Heart left ventricle (tissue), 16 donors: ENCODE measurements around the gene SIGLEC9. TPM values are rescaled to one million over a fixed set of nuclear protein-coding genes. Genes with fewer than 3 reads are reported as not detected.

Source experiments
- ATAC-seq, 4 donors: fragments of 200-7000 bp; cut with Tn5 transposase; one replicate each; pipeline ENCODE4 v1.9.1; 2020 to 2022; ENCODE audit warnings: moderate library complexity in 4 of 4, mild to moderate bottlenecking in 3 of 4, moderate number of reproducible peaks in 1 of 4
- DNase-seq, 5 donors: peaks; one replicate each; pipeline ENCODE4 v3.0.0-alpha.2; 2020
- H3K27ac ChIP-seq, 12 donors: fragments of 200-600 bp; sonication (generic) in 4 of 12; one replicate each; pipeline versions ENCODE4 v1.5.0 to v1.8.0; 2016 to 2022; ENCODE audit warnings: mild to moderate bottlenecking in 2 of 12
- H3K27me3 ChIP-seq, 9 donors: fragments of 200-600 bp; sonication (generic) in 2 of 9; one replicate each; pipeline versions ENCODE4 v1.5.1 to v1.8.0; 2016 to 2022; ENCODE audit warnings: mild to moderate bottlenecking in 3 of 9
- H3K36me3 ChIP-seq, 9 donors: fragments of 200-600 bp; sonication (generic) in 2 of 9; one replicate each; pipeline versions ENCODE4 v1.5.0 to v1.8.0; 2018 to 2022; ENCODE audit warnings: mild to moderate bottlenecking in 2 of 9
- H3K4me1 ChIP-seq, 12 donors: fragments of 200-600 bp; sonication (generic) in 4 of 12; one replicate each; pipeline versions ENCODE4 v1.5.0 to v1.8.0; 2016 to 2022; ENCODE audit warnings: mild to moderate bottlenecking in 3 of 12
- H3K4me3 ChIP-seq, 12 donors: fragments of 200-600 bp; sonication (generic) in 4 of 12; one replicate each; pipeline versions ENCODE4 v1.5.0 to v1.8.0; 2017 to 2022; ENCODE audit warnings: mild to moderate bottlenecking in 9 of 12, moderate library complexity in 4 of 12
- H3K9me3 ChIP-seq, 12 donors: fragments of 200-600 bp; sonication (generic) in 4 of 12; one replicate each; pipeline versions ENCODE4 v1.5.0 to v1.8.0; 2016 to 2022; ENCODE audit warnings: mild to moderate bottlenecking in 1 of 12
- POLR2A ChIP-seq, 2 donors: fragments of 450-650 bp; IDR thresholded peaks; one replicate each; pipeline ENCODE4 v1.6.1; 2017; ENCODE audit warnings: antibody characterized with exemption in 2 of 2, mild to moderate bottlenecking in 2 of 2, moderate library complexity in 2 of 2
- WGBS, 4 donors: extraction: QIAGEN DNeasy Blood & Tissue Kit in 2 of 4; methylation state at CpG; one replicate each; pipeline versions ENCODE4 v1.1.5 to v1.1.7; 2013 to 2018; 5-methylcytosine and 5-hydroxymethylcytosine counted together
- intact Hi-C, 10 donors: fragments of 100-400 bp; cut with DNase I; formaldehyde crosslinking; loops; one replicate each; pipeline versions ENCODE4 v1.11.1 to v1.14.2; 2022
- polyA plus RNA-seq, 2 donors: library from polyadenylated mRNA; stranded (reverse); fragments of 200-250 nt; gene quantifications; one replicate each; pipeline ENCODE4 v1.2.3, GENCODE V29; 2013
- total RNA-seq, 9 donors: library from RNA; depleted of rRNA in 2 of 9; stranded (reverse); fragments of >200 nt in 2 of 9; fragmentation: NEBNext Ultra II Directional in 3 of 9; extraction: Animal tissue kit (Norgen Biotek cat#: 25700) in 3 of 9; gene quantifications; one replicate each; pipeline versions ENCODE4 v1.1.0 to v1.2.4, GENCODE V29; 2016 to 2023
- TF ChIP-seq, protein P1 (sequence below), 12 donors: fragments of 200-600 bp; sonication (generic) in 4 of 12; IDR thresholded peaks; one replicate each; pipeline versions ENCODE4 v1.5.0 to v1.8.0; 2018 to 2022; ENCODE audit warnings: antibody characterized with exemption in 12 of 12, mild to moderate bottlenecking in 5 of 12
- donor health status: ischemic (EF 13 %, LVEDD 7.1; RV severe dilation, severe dysfunction).
- donor health status: healthy with polysubstance abuse.
- donor health status: DM: no; HTN: yes; CAD: no.
- donor health status: DM: no; HTN: no; CAD: no.
- donor health status: ischemic (EF 25% LVEDD 6.9; RV normal size, moderate dysfunction).
- donor health status: ischemic (EF 25% LVEDD 5.7; RV mildly dilated, moderate dysfunction).
- donor health status: healthy.
- donor health status: DM: yes; HTN: yes; CAD: no.
- donor health status: ischemic (EF 35%, LVEDD 5.7; RV mildly dilated, moderate dysfunction).
- donor health status: nonischemic (EF 11% LVEDD 7.7; RV severe dilation, severe dysfunction).
- donor health status: DM: yes; HTN: yes; CAD: no.
- donor health status: PGD.
- donor health status: ischemic (EF 29% LVEDD 5.4; RV normal size, mild dysfunction).
- donor health status: nonischemic (EF 23%, LVEDD 6.1; RV moderate dilation, normal function).

The SIGLEC9 gene
- total and polyA plus RNA-seq, 11 donors: 0.27 to 18.5 (median 1.7) TPM

DNA sequence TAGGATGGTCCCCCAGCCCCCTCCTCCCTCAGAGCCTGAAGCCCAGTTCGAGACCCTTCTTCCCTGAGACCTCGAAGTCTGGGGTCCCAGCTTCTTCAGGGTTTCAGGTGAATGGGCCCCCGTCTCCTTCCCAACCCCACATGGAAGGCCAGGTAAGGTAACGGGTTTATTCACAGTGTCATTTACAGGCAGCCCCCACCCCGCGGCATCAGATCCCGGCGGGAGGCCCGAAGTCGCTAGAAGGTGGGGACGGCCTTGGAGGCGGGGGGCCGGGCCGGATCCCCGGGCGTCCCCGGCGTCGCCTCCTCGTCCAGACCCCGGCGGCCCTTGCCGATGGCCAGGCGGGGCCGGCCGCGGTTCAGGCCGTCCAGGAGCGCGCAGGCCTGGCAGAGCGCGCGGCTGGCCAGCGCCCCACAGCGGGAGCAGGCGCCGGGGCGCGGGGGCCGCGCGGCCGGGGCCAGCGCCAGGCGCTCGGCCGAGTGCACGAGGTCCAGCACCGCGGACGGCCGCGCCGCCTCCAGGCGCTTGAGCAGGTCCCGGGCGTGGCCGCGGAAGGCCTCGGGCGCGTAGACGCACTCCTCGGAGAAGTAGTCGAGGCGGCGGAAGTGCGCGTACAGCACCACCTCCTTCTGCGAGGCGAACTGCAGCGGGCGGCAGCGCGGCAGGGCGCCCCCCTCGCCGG lies 26.2 kb upstream of the SIGLEC9 start:
- Histone ChIP-seq H3K27me3 (no peaks in the 10 kb centered on the region), H3K9me3 (no peaks in the 10 kb centered on the region), H3K36me3 (peaks cover 0 to 34% (median 18%) of the 10 kb centered on the region in 9 donors), H3K4me3 (peak overlapping the region in 9 of 12 donors; percentile 11 to 41 (median 31)), H3K4me1 (peaks cover 0 to 27% (median 3%) of the 10 kb centered on the region in 12 donors), H3K27ac (peak overlapping the region in 3 of 12 donors; percentile 29 to 72 (median 42))
- DNase-seq (peak; percentile 35 to 82 (median 62)), ATAC-seq (peak in 3 of 4 donors; percentile 43 to 62 (median 51))
- no peak for TF ChIP-seq POLR2A (IDR thresholded peaks at IDR 0.05)
- TF ChIP-seq, protein P1, sequence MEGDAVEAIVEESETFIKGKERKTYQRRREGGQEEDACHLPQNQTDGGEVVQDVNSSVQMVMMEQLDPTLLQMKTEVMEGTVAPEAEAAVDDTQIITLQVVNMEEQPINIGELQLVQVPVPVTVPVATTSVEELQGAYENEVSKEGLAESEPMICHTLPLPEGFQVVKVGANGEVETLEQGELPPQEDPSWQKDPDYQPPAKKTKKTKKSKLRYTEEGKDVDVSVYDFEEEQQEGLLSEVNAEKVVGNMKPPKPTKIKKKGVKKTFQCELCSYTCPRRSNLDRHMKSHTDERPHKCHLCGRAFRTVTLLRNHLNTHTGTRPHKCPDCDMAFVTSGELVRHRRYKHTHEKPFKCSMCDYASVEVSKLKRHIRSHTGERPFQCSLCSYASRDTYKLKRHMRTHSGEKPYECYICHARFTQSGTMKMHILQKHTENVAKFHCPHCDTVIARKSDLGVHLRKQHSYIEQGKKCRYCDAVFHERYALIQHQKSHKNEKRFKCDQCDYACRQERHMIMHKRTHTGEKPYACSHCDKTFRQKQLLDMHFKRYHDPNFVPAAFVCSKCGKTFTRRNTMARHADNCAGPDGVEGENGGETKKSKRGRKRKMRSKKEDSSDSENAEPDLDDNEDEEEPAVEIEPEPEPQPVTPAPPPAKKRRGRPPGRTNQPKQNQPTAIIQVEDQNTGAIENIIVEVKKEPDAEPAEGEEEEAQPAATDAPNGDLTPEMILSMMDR (IDR thresholded peaks at IDR 0.05): peak in 4 of 12 donors; percentile 16 to 28 (median 24)
- 44 to 63% (median 55%) methylated on average over 22 to 78 of the region's 78 CpGs for WGBS, 4 donors
- intact Hi-C loops: loop anchor here in 6 of 10 donors (5.0 to 10.0 kb wide), 3 partner anchors 81 to 166 kb away; partner anchors contain the start of gene KLK10 (in 1 of the 6)

DNA sequence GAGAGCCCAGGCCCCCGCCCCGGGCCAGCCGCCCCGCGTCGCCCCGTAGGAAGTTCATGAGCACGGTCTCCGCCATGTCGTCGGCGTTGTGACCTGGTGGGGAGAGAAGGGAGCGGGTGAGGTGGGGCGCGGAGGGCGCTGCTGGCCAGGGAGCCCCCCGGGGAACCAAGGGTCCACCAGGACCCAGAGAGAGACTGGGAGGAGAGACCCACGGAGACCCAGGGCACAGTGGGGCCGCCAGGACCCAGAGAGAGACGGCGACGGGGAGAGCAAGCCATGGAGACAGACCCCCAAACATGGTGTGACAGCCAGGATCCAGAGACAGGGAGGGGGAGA lies 25.7 kb upstream of the SIGLEC9 start:
- TF ChIP-seq, protein P1 (IDR thresholded peaks at IDR 0.05): no peak
- no peak for TF ChIP-seq POLR2A (IDR thresholded peaks at IDR 0.05)
- Histone ChIP-seq H3K4me1 (peaks cover 0 to 27% (median 4%) of the 10 kb centered on the region in 12 donors), H3K27ac (peak overlapping the region in 3 of 12 donors; percentile 29 to 72 (median 42)), H3K27me3 (no peaks in the 10 kb centered on the region), H3K36me3 (peaks cover 0 to 39% (median 23%) of the 10 kb centered on the region in 9 donors), H3K9me3 (no peaks in the 10 kb centered on the region), H3K4me3 (peak overlapping the region in 8 of 12 donors; percentile 16 to 41 (median 30))
- intact Hi-C loops: loop anchor here in 6 of 10 donors (5.0 to 10.0 kb wide), 3 partner anchors 82 to 167 kb away; partner anchors contain the start of gene KLK10 (in 1 of the 6)
- 54 to 84% (median 73%) methylated on average over 14 to 22 of the region's 22 CpGs for WGBS, 4 donors
- no peak for ATAC-seq
- DNase-seq: no peak

DNA sequence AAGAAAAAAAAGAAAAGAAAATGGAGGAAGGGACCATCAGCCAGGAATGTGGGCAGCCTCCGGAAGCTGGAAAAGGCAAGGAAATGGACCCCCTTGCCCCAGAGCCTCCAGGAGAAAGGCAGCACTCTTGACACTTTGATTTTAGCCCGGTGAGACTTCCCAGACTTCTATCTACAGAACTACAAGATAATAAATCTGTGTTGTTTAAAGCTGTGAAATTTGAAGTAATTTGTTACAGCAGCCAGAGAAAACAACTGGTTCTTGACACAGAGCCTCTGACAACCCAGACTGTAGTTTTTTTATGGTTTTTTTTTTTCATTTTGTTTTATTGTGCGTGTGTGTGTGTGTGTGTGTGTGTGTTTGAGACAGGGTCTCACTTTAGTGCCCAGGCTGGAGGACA lies 24.1 kb upstream of the SIGLEC9 start:
- intact Hi-C loops: loop anchor here in 2 of 10 donors (10.0 kb wide), 3 partner anchors 296 to 726 kb away; partner anchors contain the start of gene NR1H2 (in 2 of the 2)
- H3K4me3 ChIP-seq: no peak overlapping the region
- H3K27me3 ChIP-seq: no peaks in the 10 kb centered on the region
- no peak overlapping the region for H3K27ac ChIP-seq
- peaks cover 0 to 23% (median 3%) of the 10 kb centered on the region in 12 donors for H3K4me1 ChIP-seq
- ATAC-seq (no peak), DNase-seq (no peak)
- no peak for TF ChIP-seq POLR2A (IDR thresholded peaks at IDR 0.05)
- TF ChIP-seq, protein P1 (IDR thresholded peaks at IDR 0.05): no peak
- 54 to 63% (median 57%) methylated on average over 3 of the region's 3 CpGs for WGBS, 4 donors
- peaks cover 0 to 45% (median 23%) of the 10 kb centered on the region in 9 donors for H3K36me3 ChIP-seq
- H3K9me3 ChIP-seq: no peaks in the 10 kb centered on the region

DNA sequence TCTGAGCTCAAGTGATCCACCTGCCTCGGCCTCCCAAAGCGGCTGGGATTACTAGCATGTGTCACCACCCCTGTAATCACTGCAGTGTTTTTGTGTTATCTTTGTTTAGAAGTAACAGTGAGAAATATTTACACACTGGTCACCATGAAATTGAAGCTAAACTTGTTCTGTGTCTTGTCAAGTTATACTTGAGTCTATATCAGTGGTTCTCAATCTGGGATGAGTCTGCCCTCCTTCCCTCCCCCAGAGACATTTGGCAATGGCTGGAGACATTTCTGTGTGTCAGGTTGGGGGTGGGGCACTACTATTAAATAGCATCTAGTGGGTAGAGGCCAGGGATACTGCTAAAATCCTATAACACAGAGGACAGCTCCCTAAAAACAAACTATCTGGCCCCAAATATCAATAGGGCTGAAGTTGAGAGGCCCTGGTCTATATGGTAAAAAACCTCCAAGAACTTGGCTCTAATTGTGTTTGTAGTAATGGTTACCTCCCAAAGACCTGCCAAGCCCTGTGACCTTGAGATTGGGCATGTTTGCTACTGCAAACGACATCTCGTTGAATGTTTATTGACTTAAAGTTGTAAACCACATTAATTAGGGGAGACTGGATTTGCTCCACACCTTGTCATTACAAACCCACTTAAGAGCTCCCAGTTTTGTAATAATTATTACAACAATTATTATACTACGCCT lies 23.4 kb upstream of the SIGLEC9 start:
- H3K4me3 ChIP-seq: no peak overlapping the region
- TF ChIP-seq POLR2A (IDR thresholded peaks at IDR 0.05): no peak
- TF ChIP-seq, protein P1 (IDR thresholded peaks at IDR 0.05): no peak
- H3K27ac ChIP-seq: peak overlapping the region in 2 of 12 donors; percentile 36 to 42
- ATAC-seq (peak in 2 of 4 donors; percentile 37 to 41), DNase-seq (no peak)
- H3K36me3 ChIP-seq: peaks cover 0 to 45% (median 23%) of the 10 kb centered on the region in 9 donors
- H3K27me3 ChIP-seq: no peaks in the 10 kb centered on the region
- WGBS, 4 donors: 57 to 67% (median 59%) methylated on average over 5 of the region's 5 CpGs
- intact Hi-C loops: loop anchor here in 2 of 10 donors (10.0 kb wide), 3 partner anchors 297 to 727 kb away; partner anchors contain the start of gene NR1H2 (in 2 of the 2)
- H3K9me3 ChIP-seq: no peaks in the 10 kb centered on the region
- peaks cover 0 to 23% (median 3%) of the 10 kb centered on the region in 12 donors for H3K4me1 ChIP-seq
